Fibroblast of skin of back (primary cell): ENCODE results near the gene OBSCN.
A peak's percentile ranks its signal among the peaks of the same experiment; 100 is the strongest.
"Not testable (repeated sequence)": the region's sequence is repeated elsewhere in the genome, so short reads cannot be mapped to it uniquely, and the experiment has no call there.

Experiments
- DNase-seq: peaks from one replicate; pipeline ENCODE4 v3.0.0-alpha.2; 2013

The OBSCN gene

GRCh38 chr1:228263636-228264035, 55.8 kb downstream of the OBSCN start:
- DNase-seq = no peak

- DNase-seq = no peak
These were observed 56.4 kb downstream of the OBSCN start for GRCh38 chr1:228264090-228264829.

- DNase-seq = no peak
These were observed 57.3 kb downstream of the OBSCN start for GRCh38 chr1:228265167-228265566.

GRCh38 chr1:228267962-228268880, 60.4 kb downstream of the OBSCN start:
- no peak for DNase-seq

GRCh38 chr1:228268881-228269265, 61.0 kb downstream of the OBSCN start:
- DNase-seq = no peak

GRCh38 chr1:228269431-228269830, 61.6 kb downstream of the OBSCN start:
- not testable (repeated sequence) for DNase-seq

- peak; percentile 31 for DNase-seq
These were observed 62.2 kb downstream of the OBSCN start for GRCh38 chr1:228270032-228270431.

- no peak for DNase-seq
These were observed 63.9 kb downstream of the OBSCN start for GRCh38 chr1:228271701-228272251.

GRCh38 chr1:228272331-228272791, 64.5 kb downstream of the OBSCN start:
- DNase-seq = no peak

GRCh38 chr1:228272831-228273571, 65.2 kb downstream of the OBSCN start:
- no peak for DNase-seq

- DNase-seq = no peak
These were observed 66.0 kb downstream of the OBSCN start for GRCh38 chr1:228273720-228274451.

- no peak for DNase-seq
These were observed 66.8 kb downstream of the OBSCN start for GRCh38 chr1:228274452-228275178.

- DNase-seq = no peak
These were observed 67.3 kb downstream of the OBSCN start for GRCh38 chr1:228275179-228275429.

- peak; percentile 87 for DNase-seq
These were observed 67.8 kb downstream of the OBSCN start for GRCh38 chr1:228275430-228276173.

- no peak for DNase-seq
These were observed 68.5 kb downstream of the OBSCN start for GRCh38 chr1:228276174-228276831.

GRCh38 chr1:228276901-228277490, 69.2 kb downstream of the OBSCN start:
- DNase-seq = no peak

- no peak for DNase-seq
These were observed 69.9 kb downstream of the OBSCN start for GRCh38 chr1:228277491-228278431.

- DNase-seq = no peak
These were observed 70.6 kb downstream of the OBSCN start for GRCh38 chr1:228278432-228278941.
